AML-193 (cell line): Measurements from ENCODE around the gene RNASE9.
"Not testable (repeated sequence)": the region's sequence is repeated elsewhere in the genome, so short reads cannot be mapped to it uniquely, and the experiment has no call there.

Source experiments
- DNase-seq, 2 experiments: peaks; one replicate each; lab custom pipeline; 2025; lab: John Stamatoyannopoulos, UW

RNASE9 gene

DNA sequence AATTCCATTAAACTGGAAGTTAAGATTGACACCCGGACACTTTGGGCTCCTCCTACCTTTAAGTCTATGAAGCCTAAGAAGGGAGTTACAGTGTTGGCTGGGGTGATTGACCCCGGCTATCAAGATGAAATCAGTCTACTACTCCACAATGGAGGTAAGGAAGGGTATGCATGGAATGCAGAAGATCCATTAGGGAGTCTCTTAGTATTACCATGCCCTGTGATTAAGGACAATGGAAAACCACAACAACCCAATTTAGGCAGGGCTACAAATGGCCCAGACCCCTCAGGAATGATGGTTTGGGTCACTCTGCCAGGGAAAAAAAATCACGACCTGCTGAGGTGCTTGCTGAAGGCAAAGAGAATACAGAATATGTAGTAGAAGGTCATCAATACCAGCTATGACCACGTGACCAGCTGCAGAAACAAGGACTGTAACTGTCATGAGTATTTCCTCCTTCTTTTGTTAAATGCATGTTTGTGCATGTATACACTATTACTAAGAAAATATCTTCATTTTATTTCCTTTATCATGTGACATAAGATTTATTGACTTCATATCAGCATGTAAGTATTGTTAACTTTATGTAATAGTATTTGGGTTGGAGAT lies 11.6 kb upstream of the RNASE9 start:
- DNase-seq, result not testable (repeated sequence)

DNA sequence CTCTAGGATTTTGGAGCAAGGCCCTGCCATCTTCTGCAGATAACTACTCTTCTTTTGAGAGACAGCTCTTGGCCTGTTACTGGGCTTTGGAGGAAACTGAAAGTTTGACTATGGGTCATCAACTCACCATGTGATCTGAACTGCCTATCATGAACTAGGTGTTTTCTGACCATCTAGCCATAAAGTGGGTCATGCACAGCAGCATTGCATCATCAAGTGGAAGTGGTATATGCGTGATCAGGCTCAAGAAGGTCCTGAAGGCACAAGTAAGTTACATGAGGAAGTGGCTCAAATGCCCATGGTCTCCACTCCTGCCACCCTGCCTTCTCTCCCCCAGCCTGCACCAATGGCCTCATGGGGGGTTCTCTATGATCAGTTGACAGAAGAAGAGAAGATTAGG lies 9.9 kb upstream of the RNASE9 start:
- peak in 1 of 2 experiments; percentile 1 for DNase-seq

DNA sequence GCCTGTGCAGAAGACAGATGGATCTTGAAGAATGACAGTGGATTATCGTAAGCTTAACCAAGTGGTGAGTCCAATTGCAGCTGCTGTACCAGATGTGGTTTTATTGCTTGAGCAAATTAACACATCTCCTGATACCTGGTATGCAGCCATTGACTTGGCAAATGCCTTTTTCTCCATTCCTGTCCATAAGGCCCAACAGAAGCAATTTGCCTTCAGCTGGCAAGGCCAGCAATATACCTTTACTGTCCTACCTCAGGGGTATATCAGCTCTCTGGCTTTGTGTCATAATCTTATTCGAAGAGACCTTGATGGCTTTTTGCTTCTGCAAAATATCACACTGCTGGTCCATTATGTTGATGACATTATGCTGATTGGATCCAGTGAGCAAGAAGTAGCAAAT lies 9.0 kb upstream of the RNASE9 start:
- not testable (repeated sequence) for DNase-seq

DNA sequence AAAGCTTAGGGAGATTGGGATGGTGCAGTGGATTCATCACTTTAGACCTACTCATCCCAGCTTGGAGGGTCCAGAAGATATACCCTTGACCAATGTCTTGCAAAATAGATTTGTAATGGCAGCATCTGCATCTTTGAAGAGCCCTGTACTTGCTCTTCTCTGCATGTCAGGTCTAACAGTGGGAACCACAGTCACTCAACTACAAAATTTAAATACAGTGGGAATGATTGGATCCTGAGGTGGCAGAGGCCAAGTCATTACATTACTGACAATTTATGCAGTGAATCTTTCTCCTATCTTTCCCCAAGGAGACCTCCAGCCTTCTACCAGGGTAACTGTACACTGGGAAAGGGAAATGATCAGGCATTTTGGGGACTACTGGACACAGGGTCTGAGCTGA lies 8.2 kb upstream of the RNASE9 start:
- DNase-seq, result no peak

DNA sequence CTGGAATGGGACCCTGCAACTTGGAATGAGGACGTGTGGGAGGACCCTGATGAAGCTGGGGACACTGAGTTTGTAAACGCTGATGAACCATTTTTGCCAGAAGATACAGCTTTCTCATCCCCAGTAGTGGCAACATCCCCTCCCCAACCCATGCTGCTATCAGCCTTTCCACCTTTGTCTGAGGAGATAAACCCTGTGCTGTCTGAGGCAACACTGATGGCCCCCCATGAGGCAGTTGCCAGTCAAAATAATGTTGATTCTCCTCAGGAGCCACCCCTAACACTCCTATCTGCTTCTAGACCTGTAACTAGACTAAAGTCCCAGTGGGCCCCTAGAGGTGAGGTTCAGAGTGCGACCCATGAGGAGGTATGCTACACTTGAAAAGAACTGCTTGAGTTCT lies 7.5 kb upstream of the RNASE9 start:
- DNase-seq, result no peak

DNA sequence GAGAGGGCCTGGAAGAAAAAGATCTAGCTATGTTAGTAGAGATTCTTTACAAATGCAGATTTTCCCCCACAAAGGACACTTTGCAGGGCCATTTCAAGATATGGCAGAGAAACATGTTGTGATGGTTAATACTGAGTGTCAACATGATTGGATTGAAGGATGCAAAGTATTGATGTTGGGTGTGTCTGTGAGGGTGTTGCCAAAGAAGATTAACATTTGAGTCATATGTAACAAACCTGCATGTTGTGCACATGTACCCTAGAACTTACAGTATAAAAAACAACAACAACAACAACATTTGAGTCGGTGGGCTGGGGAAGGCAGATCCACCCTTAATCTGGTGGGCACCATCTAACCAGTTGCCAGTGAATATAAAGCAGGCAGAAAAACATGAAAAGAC lies 6.4 kb upstream of the RNASE9 start:
- DNase-seq, result not testable (repeated sequence)

DNA sequence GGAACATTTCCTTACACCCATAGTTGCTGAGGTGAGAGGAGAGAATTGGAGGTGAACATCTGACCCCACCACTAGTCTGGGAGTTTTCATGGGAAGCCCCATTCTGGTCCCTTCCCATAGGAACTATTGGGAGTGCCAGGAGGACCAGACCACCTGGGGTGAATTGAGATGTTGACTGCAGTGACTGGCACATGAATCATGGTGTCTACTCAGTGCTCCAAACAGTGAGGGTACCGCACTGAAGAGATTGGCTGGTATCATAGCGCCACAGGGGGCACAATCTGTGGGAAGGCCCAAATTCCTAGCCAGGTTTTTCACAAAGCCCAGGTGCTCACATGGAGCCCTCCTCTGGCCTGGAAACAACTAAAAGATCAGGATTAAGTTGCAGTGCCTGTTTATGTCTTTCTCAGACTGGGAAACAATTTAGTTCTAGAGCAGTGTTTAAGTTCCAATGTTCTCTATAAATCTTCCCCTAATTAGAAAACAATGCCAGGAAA lies 3.7 kb upstream of the RNASE9 start:
- DNase-seq, result no peak

DNA sequence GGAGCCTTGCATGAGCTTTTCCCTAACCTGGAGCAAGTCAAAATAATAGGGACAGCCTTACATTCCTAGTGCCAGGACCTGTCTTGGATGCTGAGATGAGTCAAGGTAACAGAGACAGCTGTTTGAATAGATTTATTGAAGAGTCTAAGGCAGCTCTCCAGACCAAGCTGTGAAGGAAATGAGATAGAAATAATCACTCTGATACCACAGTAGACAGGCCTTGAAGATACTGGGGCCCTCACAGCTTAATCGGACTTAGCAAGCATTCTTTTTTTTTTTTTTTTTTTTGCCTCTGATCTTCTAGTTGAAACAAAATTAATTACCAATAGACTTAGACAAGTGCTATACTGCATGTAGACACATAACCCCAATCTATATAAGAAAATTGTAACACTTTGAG lies 3.1 kb upstream of the RNASE9 start:
- no peak for DNase-seq

DNA sequence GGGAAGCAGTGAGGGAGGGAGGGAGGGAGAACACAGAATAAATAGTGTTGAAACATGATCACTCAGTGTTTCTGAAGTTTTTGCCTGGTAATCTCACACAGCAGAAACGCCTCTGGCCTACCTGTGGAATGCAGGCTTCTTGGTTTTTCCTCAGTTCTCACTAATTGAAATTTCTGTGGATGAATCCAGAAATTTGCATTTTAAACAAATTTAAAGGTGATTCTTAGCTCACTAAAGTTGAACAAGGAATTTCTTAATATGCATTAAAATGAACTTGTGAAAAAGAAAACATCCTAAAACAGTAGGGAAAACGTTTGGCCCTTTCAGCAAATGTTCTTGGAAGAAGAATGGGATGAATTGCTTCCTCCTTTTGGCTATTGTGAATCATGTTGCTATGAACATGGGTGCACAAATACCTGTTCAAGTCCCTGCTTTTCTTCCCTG lies 1.4 kb downstream of the RNASE9 start:
- DNase-seq, result no peak

DNA sequence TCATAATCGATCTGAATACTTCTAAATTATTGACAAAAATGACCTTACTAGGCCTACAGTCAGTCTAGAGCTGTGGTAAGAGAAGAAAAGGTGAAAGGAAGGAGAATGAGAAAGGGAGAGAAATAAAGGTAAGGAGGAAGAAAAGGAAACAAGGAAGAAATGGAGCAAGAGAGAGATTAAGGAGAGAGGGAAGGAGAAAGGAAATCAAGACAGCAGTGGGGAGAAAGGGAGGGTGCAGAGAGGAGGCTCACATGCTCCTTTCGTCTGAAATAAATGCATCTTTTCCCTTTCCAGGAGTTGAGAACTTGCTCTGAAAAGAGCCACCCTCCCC lies 3.7 kb downstream of the RNASE9 start:
- no peak for DNase-seq

DNA sequence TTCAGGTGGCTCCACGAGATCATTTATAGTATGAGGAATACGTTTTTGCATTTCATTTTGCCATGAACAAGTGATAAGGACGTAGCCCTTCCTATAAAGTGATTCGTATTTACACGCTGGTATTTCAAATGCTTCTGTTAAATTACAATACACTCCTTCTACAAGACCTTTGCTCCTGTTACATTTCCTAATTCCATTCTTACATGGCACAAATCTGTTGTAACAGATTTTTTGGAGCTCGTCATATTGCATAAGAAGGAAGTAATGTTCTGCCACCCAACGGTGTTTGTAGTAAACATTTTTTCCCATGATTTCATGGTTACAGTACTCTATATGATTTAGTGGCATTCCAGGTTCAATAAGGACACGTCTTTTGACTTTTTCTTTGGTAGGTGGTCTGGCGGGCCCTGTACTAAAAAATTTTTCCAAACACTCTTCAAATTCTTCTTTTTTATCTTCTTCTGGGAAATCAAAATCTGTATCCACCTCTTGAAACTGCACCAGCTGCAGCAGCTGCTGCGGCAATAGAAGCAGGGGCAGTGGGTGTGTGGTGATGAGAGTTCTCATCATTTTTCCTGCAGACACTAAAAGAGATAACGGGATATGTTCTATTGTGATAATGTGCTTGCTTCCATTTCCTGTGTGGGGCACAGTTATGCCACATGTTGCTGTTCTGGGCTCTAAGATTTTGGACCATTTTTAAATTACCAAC lies 4.2 kb downstream of the RNASE9 start:
- peak in 1 of 2 experiments; percentile 0 for DNase-seq

DNA sequence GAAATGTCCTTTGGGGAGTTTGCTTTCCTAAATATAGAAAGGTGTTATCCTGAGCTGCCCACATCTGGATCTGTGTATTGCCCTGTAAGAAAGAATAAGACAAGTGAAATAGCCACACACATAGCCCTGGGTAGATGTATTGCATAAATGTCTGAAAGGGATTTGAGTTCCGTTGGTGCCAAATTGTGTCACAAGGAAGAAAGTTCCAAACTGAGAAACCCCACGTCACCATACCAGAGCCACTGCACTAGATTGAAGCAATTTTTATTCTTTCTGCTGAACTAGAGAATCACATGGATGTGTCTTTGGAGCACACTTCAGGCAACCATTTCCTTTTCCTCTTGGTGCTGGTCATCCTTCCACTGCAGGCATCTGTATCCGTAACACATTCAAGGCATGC lies 5.0 kb downstream of the RNASE9 start:
- DNase-seq, result no peak

DNA sequence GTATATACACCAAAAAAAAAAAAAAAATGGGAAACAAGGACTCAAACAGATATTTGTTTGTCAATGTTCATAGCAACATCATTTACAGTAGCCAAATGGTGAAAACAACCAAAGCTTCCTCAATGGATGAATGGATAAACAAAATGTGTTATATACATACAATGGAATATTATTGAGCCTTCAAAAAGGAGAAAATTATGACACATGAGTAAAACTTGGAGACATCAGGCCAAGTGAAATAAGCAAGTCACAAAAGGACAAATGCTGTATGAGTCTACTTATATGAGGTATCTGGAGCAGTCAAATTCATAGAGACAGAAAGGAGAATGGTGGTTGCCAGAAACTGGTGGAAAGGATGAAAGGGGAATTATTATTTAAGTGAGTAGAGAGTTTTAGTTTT lies 7.8 kb downstream of the RNASE9 start:
- DNase-seq, result no peak

DNA sequence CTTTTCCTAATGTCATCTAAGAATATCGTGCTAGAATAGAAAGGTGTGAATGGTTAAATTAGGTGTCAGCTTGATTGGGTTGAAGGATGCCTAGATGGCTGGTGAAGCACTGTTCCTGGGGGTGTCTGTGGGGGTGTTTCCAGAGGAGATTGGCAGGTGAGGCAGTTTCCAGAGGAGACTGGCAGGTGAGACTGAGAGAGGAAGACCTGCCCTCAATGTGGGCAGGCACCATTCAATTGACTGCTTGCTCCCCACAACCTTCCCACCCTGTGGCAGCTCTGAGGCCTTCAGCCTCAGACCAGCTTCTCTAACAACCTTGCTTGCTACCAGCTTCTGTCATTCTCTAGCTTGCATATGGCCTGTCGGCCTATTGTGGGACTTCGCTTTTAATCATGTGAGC lies 9.2 kb downstream of the RNASE9 start:
- DNase-seq, result no peak

DNA sequence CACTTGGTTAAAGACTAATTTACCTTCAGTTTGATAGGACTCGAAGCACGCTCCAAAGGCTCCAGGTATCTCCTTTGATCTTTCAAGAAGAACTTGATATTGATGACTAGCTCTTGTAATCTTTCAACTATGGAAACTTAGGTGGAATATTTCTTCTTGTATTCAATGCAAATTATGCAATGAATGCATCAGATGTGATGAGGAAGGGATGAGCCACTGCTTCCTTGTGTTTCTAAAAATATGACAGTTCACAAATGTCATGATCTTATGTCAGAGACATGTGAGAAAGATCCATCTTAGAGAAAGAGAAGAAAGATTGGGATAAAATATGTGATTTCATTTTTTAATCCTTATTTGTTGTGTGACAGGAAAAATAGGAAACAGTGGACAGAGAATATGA lies 9.9 kb downstream of the RNASE9 start:
- DNase-seq, result no peak

DNA sequence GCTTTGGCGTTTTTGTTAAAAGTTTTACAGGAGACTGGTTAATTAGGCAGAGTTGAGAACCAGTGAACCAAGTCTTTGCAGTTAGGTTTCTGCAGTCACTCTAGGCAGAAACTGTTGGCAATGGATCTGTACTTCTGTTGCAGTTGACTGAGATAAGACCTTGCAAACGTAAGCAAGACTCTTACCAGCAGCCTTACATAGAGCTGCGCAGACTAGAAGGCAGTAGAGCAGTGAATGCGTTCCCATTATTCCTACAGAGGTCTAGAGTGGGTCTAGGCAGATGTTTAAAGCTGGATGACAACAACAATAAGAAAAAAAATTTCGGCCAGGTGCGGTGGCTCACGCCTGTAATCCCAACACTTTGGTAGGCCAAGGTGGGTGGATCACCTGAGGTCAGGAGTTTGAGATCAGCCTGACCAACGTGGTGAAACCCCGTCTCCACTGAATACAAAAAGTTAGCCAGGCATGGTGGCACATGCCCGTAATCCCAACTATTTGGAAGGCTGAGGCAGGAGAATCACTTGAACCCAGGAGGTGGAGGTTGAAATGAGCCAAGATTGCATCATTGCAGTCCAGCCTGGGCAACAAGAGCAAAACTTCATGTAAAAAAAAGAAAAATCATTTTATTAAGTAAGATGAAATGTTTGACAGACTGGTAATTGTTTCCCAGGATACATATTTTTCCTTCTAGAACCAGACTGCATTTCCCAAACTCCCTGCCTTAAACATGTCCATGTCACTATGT lies 12.3 kb downstream of the RNASE9 start:
- no peak for DNase-seq

DNA sequence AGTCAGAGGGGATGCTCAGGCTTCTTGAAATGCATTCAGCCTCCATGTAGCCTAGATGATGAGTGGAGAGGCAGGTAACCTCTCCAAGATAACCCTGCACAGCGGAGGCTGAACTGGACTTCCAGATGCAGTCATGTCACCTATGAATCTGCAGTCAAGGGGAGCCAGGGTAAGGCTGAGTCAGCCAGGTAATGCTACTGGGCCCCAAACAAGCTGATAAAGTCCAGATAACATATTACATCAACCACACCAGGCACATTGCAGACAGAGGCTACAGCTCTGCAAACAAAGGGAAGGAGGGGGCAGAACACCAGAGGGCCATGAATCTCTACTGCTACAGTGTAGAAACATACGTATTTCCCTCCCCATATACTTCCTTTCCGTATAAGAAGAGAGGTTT lies 14.0 kb downstream of the RNASE9 start:
- no peak for DNase-seq

DNA sequence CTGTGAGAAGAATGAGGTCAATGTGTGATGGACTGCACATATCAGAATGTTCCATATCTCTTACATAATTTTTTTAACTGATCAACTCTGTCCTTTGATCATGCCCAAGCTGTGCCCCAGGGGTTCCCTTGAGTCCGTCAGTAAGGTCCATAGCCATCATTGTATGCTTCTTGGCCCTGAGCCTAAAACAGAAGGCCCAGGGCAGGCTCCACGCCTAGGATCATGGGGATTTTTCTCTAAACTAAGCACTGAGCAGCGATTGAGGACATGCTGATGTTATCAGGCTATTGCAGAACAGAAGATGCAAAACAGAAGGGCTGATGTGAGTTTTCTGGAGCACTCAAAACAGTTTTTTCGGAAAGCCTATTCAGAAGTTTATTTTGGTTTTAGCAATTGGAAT lies 20.9 kb downstream of the RNASE9 start:
- no peak for DNase-seq

DNA sequence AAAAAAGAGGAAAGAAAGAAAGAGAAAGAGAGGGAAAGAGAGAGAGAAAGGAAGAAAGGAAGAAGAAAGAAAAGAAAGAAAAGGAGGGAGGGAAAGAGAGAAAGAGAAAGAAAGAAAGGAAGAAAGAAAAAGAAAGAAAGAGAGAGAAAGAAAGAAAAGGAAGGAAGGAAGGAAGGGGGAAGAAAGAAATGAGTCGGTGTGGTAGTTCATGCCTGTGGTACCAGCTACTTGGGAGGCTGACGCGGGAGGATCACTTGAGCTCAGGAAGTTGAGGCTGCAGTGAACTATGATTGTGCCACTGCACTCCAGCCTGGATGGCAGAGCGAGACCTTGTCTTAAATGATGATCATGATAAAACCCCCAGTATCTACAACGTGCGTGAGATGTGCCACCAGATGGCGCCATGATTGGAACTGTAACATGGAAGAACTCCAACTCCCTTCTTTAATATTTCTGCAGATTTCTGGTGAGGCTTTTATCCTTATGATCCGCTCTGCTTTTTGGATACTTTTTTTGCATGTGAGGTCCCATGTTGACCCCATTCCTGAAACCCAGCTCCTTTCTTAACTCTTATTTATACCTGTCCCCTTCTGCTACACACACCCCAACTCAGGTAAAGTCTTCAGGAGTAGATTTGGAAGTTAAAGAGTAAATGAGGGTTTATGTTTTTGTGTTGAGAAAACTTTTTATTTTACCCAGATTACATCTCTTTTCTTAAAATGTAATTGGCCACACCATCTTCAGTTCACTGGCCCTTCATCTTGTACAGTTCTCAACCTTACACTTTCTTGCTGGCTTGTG lies 29.9 kb downstream of the RNASE9 start:
- DNase-seq, result peak; percentile 58 to 70

DNA sequence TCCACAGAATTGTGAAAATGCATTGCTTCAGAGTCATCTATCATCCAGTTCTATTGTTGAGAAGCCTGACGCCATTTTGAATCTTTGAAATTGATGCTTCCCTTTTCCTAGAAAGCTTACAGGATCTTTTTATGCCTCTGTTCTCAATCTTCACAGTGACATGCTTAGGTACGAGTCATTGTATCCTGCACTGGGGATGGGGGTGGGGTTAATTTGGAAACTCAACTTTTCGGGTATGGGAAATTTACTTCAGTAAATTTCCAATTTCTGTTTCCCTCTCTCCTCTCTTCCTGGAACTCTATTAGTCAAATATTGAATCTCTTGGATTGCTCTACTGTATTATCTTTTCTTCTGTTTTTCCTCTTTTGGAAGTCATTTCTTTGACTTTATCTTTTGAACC lies 31.0 kb downstream of the RNASE9 start:
- no peak for DNase-seq

DNA sequence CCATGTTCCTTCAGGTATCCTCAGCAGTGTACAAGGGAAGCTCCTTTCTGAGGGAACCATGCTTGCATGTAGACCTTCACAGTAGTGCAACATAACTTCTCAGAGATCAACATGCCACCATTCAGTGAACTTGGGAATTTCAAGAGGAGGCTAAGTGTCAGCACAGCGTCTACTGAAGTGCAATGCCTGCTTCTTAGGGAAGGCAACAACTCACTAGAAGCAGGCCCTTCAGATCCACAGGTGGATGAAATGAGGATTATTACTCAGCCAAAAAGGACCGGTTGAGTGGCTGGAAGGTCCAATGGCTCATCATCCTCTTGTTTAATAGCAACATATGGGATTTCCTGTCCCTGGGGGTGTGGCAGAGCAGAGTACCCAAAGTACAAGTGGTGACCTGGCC lies 36.8 kb downstream of the RNASE9 start:
- no peak for DNase-seq

DNA sequence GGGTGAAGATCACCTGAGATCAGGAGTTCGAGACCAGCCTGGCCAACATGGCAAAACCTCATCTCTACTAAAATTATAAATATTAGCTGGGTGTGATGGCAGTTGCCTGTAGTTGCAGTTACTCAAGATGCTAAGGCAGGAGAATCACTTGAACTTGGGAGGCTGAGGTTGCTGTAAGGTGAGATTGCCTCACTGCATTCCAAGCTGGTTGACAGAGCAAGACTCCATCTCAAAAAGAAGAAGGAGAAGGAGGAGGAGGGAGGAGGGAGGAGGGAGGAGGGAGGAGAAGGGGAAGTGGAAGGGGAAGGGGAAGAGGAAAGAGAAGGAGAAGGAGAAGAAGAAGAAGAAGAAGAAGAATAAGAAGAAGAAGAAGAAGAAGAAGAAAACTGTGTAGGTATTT lies 38.5 kb downstream of the RNASE9 start:
- peak; percentile 20 to 22 for DNase-seq
